ENCODE results near the gene PPP1R8. TPM values are rescaled to one million over a fixed set of nuclear protein-coding genes. Genes with fewer than 3 reads are reported as not detected.

PPP1R8 gene
- total RNA-seq, 1 donor from 2014 or later, result 7.1 TPM

GRCh38 chr1:27872059-27872801 is 41.6 kb downstream of the PPP1R8 start, which contains the start of gene THEMIS2:
THEMIS2 (plus strand) TSS chr1:27872544; CDS start chr1:27872572, 28 bp downstream.
- no peaks in the 10 kb centered on the region for H3K36me3 ChIP-seq
- DNase-seq (ENCODE audit: low spot score in 2 of 2), result peak in 1 of 2 donors; percentile 79

GRCh38 chr1:27872802-27873551 is 42.4 kb downstream of the PPP1R8 start:
- no peak for TF ChIP-seq CTCF (IDR thresholded peaks at IDR 0.05)
- H3K4me3 ChIP-seq, result peak overlapping the region; percentile 59 to 83
- H3K27me3 ChIP-seq, result no peaks in the 10 kb centered on the region
- no peak for DNase-seq (ENCODE audit: low spot score in 2 of 2)
- H3K27ac ChIP-seq, result peak overlapping the region; percentile 48 to 73
- peaks cover 2 to 3% of the 10 kb centered on the region in 2 donors for H3K4me1 ChIP-seq
- no peaks in the 10 kb centered on the region for H3K9me3 ChIP-seq
- no peaks in the 10 kb centered on the region for H3K36me3 ChIP-seq
- intact Hi-C loops (cut with DNase I), result no loop called here

More at GRCh38 chr1:27872059-27872801, 41.6 kb downstream of the PPP1R8 start, which contains the start of gene THEMIS2:
- H3K27ac ChIP-seq, result peak within 1 kb of the TSS; percentile 48 to 73
- intact Hi-C loops (cut with DNase I), result no loop called here
- peaks cover 2 to 3% of the 10 kb centered on the region in 2 donors for H3K4me1 ChIP-seq
- TF ChIP-seq CTCF (IDR thresholded peaks at IDR 0.05), result no peak
- H3K27me3 ChIP-seq, result no peaks in the 10 kb centered on the region
- peak within 1 kb of the TSS; percentile 59 to 83 for H3K4me3 ChIP-seq
- H3K9me3 ChIP-seq, result no peaks in the 10 kb centered on the region

- Histone ChIP-seq H3K9me3 (no peaks in the 10 kb centered on the region), H3K27ac (peak overlapping the region; percentile 57 to 73), H3K36me3 (no peaks in the 10 kb centered on the region), H3K27me3 (no peaks in the 10 kb centered on the region), H3K4me3 (peak overlapping the region; percentile 59 to 83), H3K4me1 (peaks cover 2 to 3% of the 10 kb centered on the region in 2 donors)
- intact Hi-C loops (cut with DNase I), result no loop called here
- no peak for DNase-seq (ENCODE audit: low spot score in 2 of 2)
- no peak for TF ChIP-seq CTCF (IDR thresholded peaks at IDR 0.05)
Measured at GRCh38 chr1:27873671-27874384, 43.2 kb downstream of the PPP1R8 start.

- intact Hi-C loops (cut with DNase I), result no loop called here
- no peak overlapping the region for H3K4me3 ChIP-seq
- TF ChIP-seq CTCF (IDR thresholded peaks at IDR 0.05), result no peak
- H3K9me3 ChIP-seq, result no peaks in the 10 kb centered on the region
- H3K4me1 ChIP-seq, result peaks cover 2 to 3% of the 10 kb centered on the region in 2 donors
- H3K27me3 ChIP-seq, result no peaks in the 10 kb centered on the region
- no peaks in the 10 kb centered on the region for H3K36me3 ChIP-seq
- DNase-seq (ENCODE audit: low spot score in 2 of 2), result no peak
- H3K27ac ChIP-seq, result peak overlapping the region in 1 of 2 donors; percentile 73
Measured at GRCh38 chr1:27876341-27877114, 45.9 kb downstream of the PPP1R8 start.

GRCh38 chr1:27877115-27877416 is 46.5 kb downstream of the PPP1R8 start:
- no peak overlapping the region for H3K27ac ChIP-seq

More at GRCh38 chr1:27877115-27877416, 46.5 kb downstream of the PPP1R8 start:
- Histone ChIP-seq H3K9me3 (no peaks in the 10 kb centered on the region), H3K36me3 (no peaks in the 10 kb centered on the region), H3K4me3 (no peak overlapping the region), H3K27me3 (no peaks in the 10 kb centered on the region), H3K4me1 (peaks cover 2 to 3% of the 10 kb centered on the region in 2 donors)
- DNase-seq (ENCODE audit: low spot score in 2 of 2), result no peak
- intact Hi-C loops (cut with DNase I), result no loop called here
- TF ChIP-seq CTCF (IDR thresholded peaks at IDR 0.05), result no peak

All from ascending aorta (tissue), 2 donors.